ENCODE results near the gene MCRS1.

GRCh38 chr12:49603721-49604120 lies 35.8 kb upstream of the MCRS1 start:
- TF ChIP-seq, protein P1, sequence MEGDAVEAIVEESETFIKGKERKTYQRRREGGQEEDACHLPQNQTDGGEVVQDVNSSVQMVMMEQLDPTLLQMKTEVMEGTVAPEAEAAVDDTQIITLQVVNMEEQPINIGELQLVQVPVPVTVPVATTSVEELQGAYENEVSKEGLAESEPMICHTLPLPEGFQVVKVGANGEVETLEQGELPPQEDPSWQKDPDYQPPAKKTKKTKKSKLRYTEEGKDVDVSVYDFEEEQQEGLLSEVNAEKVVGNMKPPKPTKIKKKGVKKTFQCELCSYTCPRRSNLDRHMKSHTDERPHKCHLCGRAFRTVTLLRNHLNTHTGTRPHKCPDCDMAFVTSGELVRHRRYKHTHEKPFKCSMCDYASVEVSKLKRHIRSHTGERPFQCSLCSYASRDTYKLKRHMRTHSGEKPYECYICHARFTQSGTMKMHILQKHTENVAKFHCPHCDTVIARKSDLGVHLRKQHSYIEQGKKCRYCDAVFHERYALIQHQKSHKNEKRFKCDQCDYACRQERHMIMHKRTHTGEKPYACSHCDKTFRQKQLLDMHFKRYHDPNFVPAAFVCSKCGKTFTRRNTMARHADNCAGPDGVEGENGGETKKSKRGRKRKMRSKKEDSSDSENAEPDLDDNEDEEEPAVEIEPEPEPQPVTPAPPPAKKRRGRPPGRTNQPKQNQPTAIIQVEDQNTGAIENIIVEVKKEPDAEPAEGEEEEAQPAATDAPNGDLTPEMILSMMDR (IDR thresholded peaks at IDR 0.05; ENCODE audit: poor library complexity, severe bottlenecking), result no peak
- TF ChIP-seq EZH2 (IDR thresholded peaks at IDR 0.05; ENCODE audit: borderline replicate concordance, insufficient read depth, low read length, poor library complexity, severe bottlenecking), result no peak
- TF ChIP-seq RAD21 (conservative IDR thresholded peaks at IDR 0.05), result no peak

All from neural cell (in vitro differentiated cells).